WTC11 (cell line): ENCODE measurements around the gene NUDT14. TPM values are rescaled to one million over a fixed set of nuclear protein-coding genes. Genes with fewer than 3 reads are reported as not detected.

Source experiments
- ATAC-seq: fragments of 200-7000 bp; cut with Tn5 transposase; 2 replicates; pipeline ENCODE4 v1.10.0; 2021; ENCODE audit warnings: mild to moderate bottlenecking, moderate library complexity
- CTCF ChIA-PET: fragments of 300-600 bp; sonication (Branson Sonifier 250); formaldehyde crosslinking; loops from one replicate; lab custom pipeline; 2021; ENCODE audit warnings: antibody characterized with exemption; lab: Charles Lee
- POLR2A ChIA-PET: fragments of 350-600 bp; sonication (Branson Sonifier 250); formaldehyde crosslinking; loops from one replicate; lab custom pipeline; 2021; ENCODE audit warnings: antibody characterized with exemption; lab: Charles Lee
- DNase-seq: peaks from one replicate; pipeline ENCODE4 v3.0.0; 2021; ENCODE audit warnings: low spot score
- H3K27ac Mint-ChIP-seq: 2 replicates; pipeline ENCODE4 v1.8.0; 2021; ENCODE audit warnings: mixed read lengths
- H3K27me3 Mint-ChIP-seq: 2 replicates; pipeline ENCODE4 v1.8.0; 2021; ENCODE audit warnings: low read depth, mild to moderate bottlenecking, moderate library complexity, mixed read lengths
- H3K36me3 Mint-ChIP-seq: 2 replicates; pipeline ENCODE4 v1.8.0; 2021; ENCODE audit warnings: mixed read lengths
- H3K4me1 Mint-ChIP-seq: 2 replicates; pipeline ENCODE4 v1.8.0; 2022; ENCODE audit warnings: mixed read lengths
- H3K4me3 Mint-ChIP-seq: 2 replicates; pipeline ENCODE4 v1.8.0; 2021; ENCODE audit warnings: mild to moderate bottlenecking, moderate library complexity, mixed read lengths
- H3K9me3 Mint-ChIP-seq: 2 replicates; pipeline ENCODE4 v1.8.0; 2021; ENCODE audit warnings: mixed read lengths
- ATF1 ChIP-seq: sonication (generic); formaldehyde crosslinking; IDR thresholded peaks from 2 replicates; pipeline ENCODE4 v1.8.1; 2023; ENCODE audit warnings: mild to moderate bottlenecking, moderate library complexity, missing genetic modification reagents
- ATF3 ChIP-seq: sonication (generic); formaldehyde crosslinking; conservative IDR thresholded peaks from 2 replicates; pipeline ENCODE4 v1.8.1; 2022; ENCODE audit warnings: mild to moderate bottlenecking, missing genetic modification reagents
- CBFB ChIP-seq: sonication (generic); formaldehyde crosslinking; IDR thresholded peaks from 2 replicates; pipeline ENCODE4 v1.8.1; 2022; ENCODE audit warnings: mild to moderate bottlenecking, low read depth, missing genetic modification reagents
- E2F1 ChIP-seq: sonication (generic); formaldehyde crosslinking; IDR thresholded peaks from 2 replicates; pipeline ENCODE4 v1.8.0; 2022; ENCODE audit warnings: mild to moderate bottlenecking, missing genetic modification reagents
- ESRRA ChIP-seq: sonication (generic); formaldehyde crosslinking; IDR thresholded peaks from 2 replicates; pipeline ENCODE4 v1.8.1; 2022; ENCODE audit warnings: mild to moderate bottlenecking, missing genetic modification reagents, borderline replicate concordance
- FOXJ3 ChIP-seq: sonication (generic); formaldehyde crosslinking; IDR thresholded peaks from 2 replicates; pipeline ENCODE4 v1.9.0; 2021; ENCODE audit warnings: missing genetic modification reagents, mild to moderate bottlenecking, borderline replicate concordance
- FOXK1 ChIP-seq: sonication (generic); formaldehyde crosslinking; IDR thresholded peaks from 2 replicates; pipeline ENCODE4 v1.8.0; 2022; ENCODE audit warnings: mild to moderate bottlenecking, moderate library complexity, missing genetic modification reagents
- GABPB1 ChIP-seq: sonication (generic); formaldehyde crosslinking; IDR thresholded peaks from 2 replicates; pipeline ENCODE4 v1.8.1; 2023; ENCODE audit warnings: mild to moderate bottlenecking, missing genetic modification reagents
- GTF2I ChIP-seq: fragments of 250-450 bp; sonication (Bioruptor Pico); conservative IDR thresholded peaks from 2 replicates; pipeline ENCODE4 v1.4.0; 2021; ENCODE audit warnings: mild to moderate bottlenecking
- JAZF1 ChIP-seq: fragments of 250-450 bp; sonication (Bioruptor Pico); IDR thresholded peaks from 2 replicates; pipeline ENCODE4 v1.9.0; 2021; ENCODE audit warnings: moderate library complexity, mild to moderate bottlenecking, inconsistent platforms
- JUN ChIP-seq: sonication (generic); formaldehyde crosslinking; IDR thresholded peaks from 2 replicates; pipeline ENCODE4 v1.8.0; 2023; ENCODE audit warnings: mild to moderate bottlenecking, missing genetic modification reagents
- MAX ChIP-seq: sonication (generic); formaldehyde crosslinking; IDR thresholded peaks from 2 replicates; pipeline ENCODE4 v1.8.0; 2022; ENCODE audit warnings: mild to moderate bottlenecking, missing genetic modification reagents
- MLX ChIP-seq: sonication (generic); formaldehyde crosslinking; IDR thresholded peaks from 2 replicates; pipeline ENCODE4 v1.8.1; 2023; ENCODE audit warnings: mild to moderate bottlenecking, missing genetic modification reagents, moderate library complexity
- MXD4 ChIP-seq: fragments of 250-450 bp; sonication (Bioruptor Pico); IDR thresholded peaks from 2 replicates; pipeline ENCODE4 v1.8.0; 2021; ENCODE audit warnings: mild to moderate bottlenecking, moderate library complexity, borderline replicate concordance
- NFE2L1 ChIP-seq: sonication (generic); formaldehyde crosslinking; IDR thresholded peaks from 2 replicates; pipeline ENCODE4 v1.8.1; 2023; ENCODE audit warnings: missing genetic modification reagents
- NFYB ChIP-seq: sonication (generic); formaldehyde crosslinking; conservative IDR thresholded peaks from 2 replicates; pipeline ENCODE4 v1.8.0; 2022; ENCODE audit warnings: low read depth, missing genetic modification reagents
- NR2C2 ChIP-seq: sonication (generic); formaldehyde crosslinking; IDR thresholded peaks from 2 replicates; pipeline ENCODE4 v1.8.0; 2022; ENCODE audit warnings: mild to moderate bottlenecking, missing genetic modification reagents
- RORB ChIP-seq: fragments of 250-450 bp; sonication (Bioruptor Pico); IDR thresholded peaks from 2 replicates; pipeline ENCODE4 v1.9.0; 2021; ENCODE audit warnings: mild to moderate bottlenecking
- SMAD3 ChIP-seq: sonication (generic); formaldehyde crosslinking; IDR thresholded peaks from 2 replicates; pipeline ENCODE4 v1.8.0; 2022; ENCODE audit warnings: missing genetic modification reagents, mild to moderate bottlenecking, borderline replicate concordance
- STAT6 ChIP-seq: sonication (generic); formaldehyde crosslinking; conservative IDR thresholded peaks from 2 replicates; pipeline ENCODE4 v1.8.1; 2023; ENCODE audit warnings: mild to moderate bottlenecking, low read depth, missing genetic modification reagents, moderate library complexity
- TCF7 ChIP-seq: sonication (generic); formaldehyde crosslinking; IDR thresholded peaks from 2 replicates; pipeline ENCODE4 v1.8.0; 2022; ENCODE audit warnings: mild to moderate bottlenecking, low read depth, missing genetic modification reagents, moderate library complexity
- TP53 ChIP-seq: sonication (generic); formaldehyde crosslinking; IDR thresholded peaks from 2 replicates; pipeline ENCODE4 v1.8.1; 2023; ENCODE audit warnings: mild to moderate bottlenecking, missing genetic modification reagents
- USF1 ChIP-seq: sonication (generic); formaldehyde crosslinking; IDR thresholded peaks from 2 replicates; pipeline ENCODE4 v1.8.0; 2022; ENCODE audit warnings: mild to moderate bottlenecking, missing genetic modification reagents
- USF2 ChIP-seq: sonication (generic); formaldehyde crosslinking; IDR thresholded peaks from 2 replicates; pipeline ENCODE4 v1.8.1; 2023; ENCODE audit warnings: mild to moderate bottlenecking, missing genetic modification reagents, moderate library complexity
- ZNF512 ChIP-seq: sonication (generic); formaldehyde crosslinking; IDR thresholded peaks from 2 replicates; pipeline ENCODE4 v1.8.1; 2022; ENCODE audit warnings: missing genetic modification reagents, borderline replicate concordance
- ZNF671 ChIP-seq: fragments of 250-450 bp; sonication (Bioruptor Pico); IDR thresholded peaks from 2 replicates; pipeline ENCODE4 v1.8.0; 2021; ENCODE audit warnings: mild to moderate bottlenecking
- total RNA-seq: library from RNA; stranded (reverse); gene quantifications from 3 replicates; pipeline ENCODE4 v1.2.3, GENCODE V29; 2021

Gene NUDT14
- total RNA-seq, 1 experiment from 2014 or later, result 35.4 TPM

GRCh38 chr14:105150026-105150367, 31.1 kb downstream of the NUDT14 start (continued):
- TF ChIP-seq ZNF512 (CRISPR knock-in tag), result no peak
- no peak for TF ChIP-seq GTF2I
- TF ChIP-seq MLX (CRISPR knock-in tag), result no peak
- TF ChIP-seq STAT6 (CRISPR knock-in tag), result no peak
- no peak for TF ChIP-seq JAZF1 (CRISPR knock-in tag)
- TF ChIP-seq FOXK1 (CRISPR knock-in tag), result no peak
- TF ChIP-seq FOXJ3, result no peak
- TF ChIP-seq, all 79 proteins: peak for 0

GRCh38 chr14:105149146-105149781, 31.8 kb downstream of the NUDT14 start:
- POLR2A ChIA-PET, result no interaction called here
- CTCF ChIA-PET, result interaction anchor here (0.5 to 1.5 kb wide), 2 partner anchors 55 to 181 kb away, joined by 3 to 4 read pairs; no protein-coding TSS in a partner anchor
- TF ChIP-seq SMAD3, result no peak
- no peak for TF ChIP-seq USF1 (CRISPR knock-in tag)
- TF ChIP-seq MAX (CRISPR knock-in tag), result no peak
- no peak for TF ChIP-seq USF2
- no peak for TF ChIP-seq ATF3 (CRISPR knock-in tag)
- no peak for TF ChIP-seq TCF7 (CRISPR knock-in tag)
- no peak for TF ChIP-seq TP53 (CRISPR knock-in tag)

GRCh38 chr14:105148604-105149145, 32.4 kb downstream of the NUDT14 start:
- no peaks in the 10 kb centered on the region for H3K9me3 Mint-ChIP-seq
- H3K4me1 Mint-ChIP-seq, result no peaks in the 10 kb centered on the region
- H3K36me3 Mint-ChIP-seq, result no peaks in the 10 kb centered on the region
- H3K27me3 Mint-ChIP-seq, result no peaks in the 10 kb centered on the region
- H3K27ac Mint-ChIP-seq, result no peak overlapping the region
- ChIA-PET POLR2A (interaction anchor here (0.6 kb wide), 1 partner anchor 27 kb away, joined by 3 read pairs; no protein-coding TSS in a partner anchor), CTCF (interaction anchor here (1.5 kb wide), 1 partner anchor 55 kb away, joined by 3 read pairs; no protein-coding TSS in a partner anchor)
- no peak for ATAC-seq
- H3K4me3 Mint-ChIP-seq, result no peak overlapping the region
- DNase-seq, result no peak
- no peak for TF ChIP-seq MXD4 (CRISPR knock-in tag)
- TF ChIP-seq NFE2L1 (CRISPR knock-in tag), result no peak
- no peak for TF ChIP-seq ATF1
- no peak for TF ChIP-seq RORB (CRISPR knock-in tag)
- no peak for TF ChIP-seq GABPB1 (CRISPR knock-in tag)
- TF ChIP-seq NR2C2, result no peak
- no peak for TF ChIP-seq ZNF671 (CRISPR knock-in tag)
- no peak for TF ChIP-seq ESRRA
- TF ChIP-seq JUN (CRISPR knock-in tag), result no peak
- TF ChIP-seq CBFB (CRISPR knock-in tag), result no peak
- TF ChIP-seq NFYB, result no peak
- no peak for TF ChIP-seq E2F1 (CRISPR knock-in tag)

More at GRCh38 chr14:105149146-105149781, 31.8 kb downstream of the NUDT14 start:
- Mint-ChIP-seq H3K27me3 (no peaks in the 10 kb centered on the region), H3K4me1 (no peaks in the 10 kb centered on the region), H3K27ac (no peak overlapping the region), H3K36me3 (no peaks in the 10 kb centered on the region), H3K4me3 (no peak overlapping the region), H3K9me3 (no peaks in the 10 kb centered on the region)
- no peak for DNase-seq
- no peak for ATAC-seq
